GM12874 (cell line): Measurements from ENCODE around the gene ACVR1C.

Experiments
- CTCF ChIP-seq: IDR thresholded peaks from 2 replicates; pipeline ENCODE4 v1.5.1; 2011; ENCODE audit warnings: low read depth, mild to moderate bottlenecking, control low read depth, low read length, moderate library complexity; ENCODE audit not compliant: insufficient read depth

ACVR1C gene

GRCh38 chr2:157628477-157629415 is at the start of gene ACVR1C:
Gene ACVR1C, minus strand, starts transcription at chr2:157628864. Its CDS starts 220 bp downstream, at chr2:157628644.
- peak; percentile 44 for TF ChIP-seq CTCF

GRCh38 chr2:157677941-157678340 is 49.3 kb upstream of the ACVR1C start:
- no peak for TF ChIP-seq CTCF

- TF ChIP-seq CTCF = no peak
Measured at GRCh38 chr2:157672129-157672528, 43.5 kb upstream of the ACVR1C start.

GRCh38 chr2:157662401-157662800 is 33.7 kb upstream of the ACVR1C start:
- TF ChIP-seq CTCF = no peak

GRCh38 chr2:157661776-157662175 is 33.1 kb upstream of the ACVR1C start:
- TF ChIP-seq CTCF = no peak

GRCh38 chr2:157657858-157658257 is 29.2 kb upstream of the ACVR1C start:
- TF ChIP-seq CTCF = no peak

- TF ChIP-seq CTCF = no peak
Measured at GRCh38 chr2:157657101-157657500, 28.4 kb upstream of the ACVR1C start.
